GM12872 (cell line): ENCODE results near the gene TSPAN3.

Experiments
- TF ChIP-seq, protein P1 (sequence below): IDR thresholded peaks from 3 replicates; pipeline ENCODE4 v1.5.1; 2011; ENCODE audit warnings: low read depth, mild to moderate bottlenecking, low read length, moderate library complexity; ENCODE audit not compliant: insufficient read depth

Gene TSPAN3

GRCh38 chr15:77036537-77037387, 34.1 kb downstream of the TSPAN3 start:
- TF ChIP-seq, protein P1, sequence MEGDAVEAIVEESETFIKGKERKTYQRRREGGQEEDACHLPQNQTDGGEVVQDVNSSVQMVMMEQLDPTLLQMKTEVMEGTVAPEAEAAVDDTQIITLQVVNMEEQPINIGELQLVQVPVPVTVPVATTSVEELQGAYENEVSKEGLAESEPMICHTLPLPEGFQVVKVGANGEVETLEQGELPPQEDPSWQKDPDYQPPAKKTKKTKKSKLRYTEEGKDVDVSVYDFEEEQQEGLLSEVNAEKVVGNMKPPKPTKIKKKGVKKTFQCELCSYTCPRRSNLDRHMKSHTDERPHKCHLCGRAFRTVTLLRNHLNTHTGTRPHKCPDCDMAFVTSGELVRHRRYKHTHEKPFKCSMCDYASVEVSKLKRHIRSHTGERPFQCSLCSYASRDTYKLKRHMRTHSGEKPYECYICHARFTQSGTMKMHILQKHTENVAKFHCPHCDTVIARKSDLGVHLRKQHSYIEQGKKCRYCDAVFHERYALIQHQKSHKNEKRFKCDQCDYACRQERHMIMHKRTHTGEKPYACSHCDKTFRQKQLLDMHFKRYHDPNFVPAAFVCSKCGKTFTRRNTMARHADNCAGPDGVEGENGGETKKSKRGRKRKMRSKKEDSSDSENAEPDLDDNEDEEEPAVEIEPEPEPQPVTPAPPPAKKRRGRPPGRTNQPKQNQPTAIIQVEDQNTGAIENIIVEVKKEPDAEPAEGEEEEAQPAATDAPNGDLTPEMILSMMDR = no peak

DNA sequence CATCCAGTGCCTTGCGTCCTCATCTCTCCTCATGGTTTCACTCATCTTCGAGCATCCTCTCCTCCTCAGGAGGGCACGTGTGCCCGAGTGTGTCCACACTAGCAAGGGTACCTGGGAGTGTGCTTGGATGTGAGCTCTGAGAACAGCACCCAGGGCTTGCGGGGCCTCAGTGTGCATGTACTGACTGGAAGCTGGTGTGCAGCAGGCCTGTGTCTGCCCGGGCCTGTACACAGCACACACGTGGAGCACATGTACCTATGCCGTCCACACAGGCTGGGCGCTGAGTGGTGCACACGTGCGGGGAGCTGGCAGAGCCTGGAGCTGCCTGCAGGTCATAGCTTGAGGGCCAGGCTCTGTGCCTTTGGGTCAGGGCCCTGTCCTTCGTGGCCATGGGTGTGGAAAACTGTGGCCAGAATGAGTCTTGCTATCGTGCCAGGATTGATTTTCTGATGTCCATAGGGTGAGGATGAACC, 34.9 kb downstream of the TSPAN3 start:
- TF ChIP-seq, protein P1 = no peak

DNA sequence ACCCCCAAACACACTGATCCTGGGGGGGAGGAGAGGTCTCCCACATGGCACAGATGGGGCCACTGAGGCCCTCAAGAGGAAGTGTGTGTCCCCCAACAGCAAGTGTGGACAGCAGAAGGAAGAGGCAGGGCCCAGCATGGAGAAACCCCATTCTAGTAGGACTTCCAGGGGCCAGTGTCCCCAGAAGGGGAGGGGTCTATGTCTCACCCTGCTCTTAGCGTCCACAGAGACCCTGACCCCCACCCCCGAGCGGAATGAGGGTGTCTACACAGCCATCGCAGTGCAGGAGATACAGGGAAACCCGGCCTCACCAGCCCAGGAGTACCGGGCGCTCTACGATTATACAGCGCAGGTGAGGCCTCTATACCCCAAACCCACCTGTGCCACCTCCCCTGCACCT, 35.3 kb downstream of the TSPAN3 start:
- TF ChIP-seq, protein P1 = no peak

GRCh38 chr15:77034695-77035489, 36.0 kb downstream of the TSPAN3 start:
- TF ChIP-seq, protein P1 = peak; percentile 76

GRCh38 chr15:77033729-77034671, 36.9 kb downstream of the TSPAN3 start:
- TF ChIP-seq, protein P1 = no peak

GRCh38 chr15:77033417-77033728, 37.5 kb downstream of the TSPAN3 start:
- TF ChIP-seq, protein P1 = no peak
